HTERT RPE-1 (cell line): ENCODE results near the gene SLC25A36.

Source experiments
- in situ Hi-C: fragments of 300-500 bp; cut with MboI; formaldehyde crosslinking; loops from 4 replicates; pipeline ENCODE4 v1.14.3; 2020; ENCODE audit warnings: low sequenced_read_pairs

SLC25A36 gene

DNA sequence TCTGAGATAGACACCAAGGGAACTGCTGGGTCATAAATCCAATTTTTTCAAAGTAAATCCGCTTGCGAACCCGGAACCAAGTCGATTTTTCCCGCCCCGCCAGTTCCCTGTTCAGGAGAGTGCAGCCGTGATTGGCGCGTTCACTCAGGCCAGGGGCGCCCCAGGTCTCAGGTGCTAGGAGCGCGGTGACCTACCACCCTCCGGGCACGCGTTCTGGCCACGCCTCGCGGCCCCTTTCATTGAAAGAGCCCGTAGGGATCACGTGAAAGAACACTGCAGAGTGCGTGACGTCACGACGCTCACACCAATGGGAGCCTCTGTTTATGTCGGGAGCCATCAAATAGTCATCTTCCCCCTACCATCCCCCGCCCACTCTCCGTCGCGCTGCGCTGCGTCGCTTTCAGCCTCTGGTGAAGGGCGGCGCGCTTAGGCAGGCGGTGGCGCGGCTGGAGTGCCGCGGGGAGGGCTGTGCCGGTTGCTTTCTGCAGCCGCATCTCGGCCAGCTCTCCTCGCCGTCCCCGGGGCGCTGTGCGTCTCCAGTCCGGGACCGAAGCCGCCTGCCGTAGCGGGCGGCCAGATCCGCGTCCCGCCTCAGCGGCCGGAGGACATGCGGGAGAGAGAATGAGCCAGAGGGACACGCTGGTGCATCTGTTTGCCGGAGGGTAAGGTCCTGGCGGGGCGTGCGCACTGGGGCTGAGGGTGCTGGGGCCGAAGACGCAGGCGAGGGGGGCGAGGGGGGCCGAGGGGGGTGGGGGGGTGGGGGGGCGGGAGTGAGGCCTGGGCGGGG, at the start of gene SLC25A36:
SLC25A36 (plus strand) TSS at position 403 of the 787 bp plus-strand sequence; CDS start at position 622, 219 bp downstream.
- in situ Hi-C loops, result no loop called here

DNA sequence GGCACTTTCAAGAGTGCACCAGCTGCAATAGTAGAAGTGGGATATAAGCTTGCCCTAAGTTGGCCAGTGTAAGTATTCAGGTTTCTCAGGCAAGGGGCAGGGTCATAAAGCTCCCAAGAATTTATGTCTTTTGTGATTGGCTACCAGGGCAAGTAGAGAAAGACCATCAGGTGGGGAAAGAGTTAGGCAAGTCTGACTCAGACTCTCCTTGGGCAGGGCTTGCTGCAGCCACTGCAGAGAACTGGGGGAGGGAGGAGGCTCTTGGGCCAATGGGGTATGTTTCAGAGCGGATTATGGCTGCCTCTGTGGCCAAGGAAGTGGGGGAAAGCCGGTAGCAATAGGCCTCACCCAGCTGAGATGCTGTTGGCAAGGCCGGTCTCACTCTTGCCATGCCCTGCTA, 44.6 kb upstream of the SLC25A36 start:
- in situ Hi-C loops, result no loop called here

DNA sequence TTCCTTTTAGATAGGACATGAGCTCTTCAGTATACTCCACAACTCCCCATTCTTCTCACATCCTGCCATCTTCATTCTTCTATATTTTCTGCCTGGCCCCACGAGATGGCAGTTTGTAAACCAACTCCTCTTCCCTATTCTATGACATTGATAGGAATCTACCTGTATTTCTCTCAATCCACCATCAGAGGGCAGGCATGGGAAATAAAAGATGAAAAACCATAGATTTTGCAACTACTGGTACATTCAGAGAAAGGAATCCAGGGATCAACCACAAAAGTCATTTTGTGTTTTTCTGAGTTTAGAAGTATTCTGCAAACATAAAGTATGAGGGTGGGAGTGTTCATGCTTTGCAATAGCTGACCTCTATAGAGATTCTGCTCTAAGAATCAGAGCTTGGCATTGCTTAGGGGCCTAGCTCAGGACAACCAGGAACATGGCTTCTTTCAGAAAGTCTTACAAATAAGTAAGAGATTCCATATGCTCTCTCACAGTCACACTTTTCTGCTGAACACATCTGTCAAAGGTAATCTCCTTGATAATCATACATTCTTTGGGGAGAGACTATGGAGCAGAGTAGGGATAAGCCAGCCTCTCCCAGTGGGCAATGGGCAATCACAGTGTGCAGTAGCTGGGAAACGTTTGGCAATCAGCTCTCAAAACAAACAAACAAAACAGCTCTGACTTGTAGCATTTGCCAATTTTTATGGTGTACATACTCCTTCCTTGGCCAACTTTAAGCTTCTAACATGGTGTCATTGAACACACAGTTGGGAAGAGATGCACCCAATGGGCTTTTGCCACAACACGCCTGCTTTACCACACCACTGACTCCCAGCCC, 43.1 kb upstream of the SLC25A36 start:
- in situ Hi-C loops, result no loop called here

DNA sequence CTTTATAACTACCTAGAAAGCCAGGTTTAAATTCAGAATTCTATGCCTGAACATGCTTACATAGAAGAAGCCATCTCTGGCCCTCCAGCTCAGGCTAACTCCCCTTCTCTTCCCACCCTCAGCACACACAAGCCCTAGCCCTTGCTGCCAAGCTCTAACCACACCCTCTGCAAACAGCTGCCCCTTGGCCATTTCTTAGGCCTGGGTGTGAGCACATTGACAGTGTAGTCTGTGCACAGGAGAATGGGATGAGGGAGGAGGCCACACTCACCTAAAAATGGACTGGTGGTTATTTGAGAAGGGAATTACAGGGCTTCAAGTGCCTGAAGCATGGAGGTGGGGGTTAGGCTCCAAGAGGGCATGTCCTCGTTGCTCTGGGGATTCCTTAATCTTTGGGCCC, 42.3 kb upstream of the SLC25A36 start:
- in situ Hi-C loops, result no loop called here

GRCh38 chr3:140902791-140903190, 38.8 kb upstream of the SLC25A36 start:
- in situ Hi-C loops, result no loop called here

GRCh38 chr3:140903196-140903595, 38.4 kb upstream of the SLC25A36 start:
- in situ Hi-C loops, result no loop called here

DNA sequence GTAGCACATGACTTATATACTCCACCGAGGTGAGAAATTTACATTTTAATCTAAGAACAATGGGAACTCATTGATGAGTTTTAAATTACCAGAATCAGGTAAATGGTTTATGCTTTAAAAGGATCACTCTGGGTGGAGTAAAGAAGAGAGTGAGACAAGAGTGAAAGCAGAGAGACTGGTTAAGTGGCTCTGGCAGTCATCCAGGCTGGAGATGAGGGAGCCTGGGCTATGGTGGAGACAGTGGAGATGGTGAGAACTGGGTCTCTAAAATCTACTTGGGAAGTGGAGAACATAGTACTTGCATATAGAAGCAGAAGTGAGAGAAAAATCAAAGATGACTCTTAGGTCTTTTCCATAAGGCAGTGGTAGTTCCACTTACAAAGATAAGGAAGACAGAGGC, 37.1 kb upstream of the SLC25A36 start:
- in situ Hi-C loops, result no loop called here

GRCh38 chr3:140905559-140905958, 36.1 kb upstream of the SLC25A36 start:
- in situ Hi-C loops, result no loop called here

- in situ Hi-C loops, result no loop called here
Observed at GRCh38 chr3:140906785-140907184, 34.9 kb upstream of the SLC25A36 start.

DNA sequence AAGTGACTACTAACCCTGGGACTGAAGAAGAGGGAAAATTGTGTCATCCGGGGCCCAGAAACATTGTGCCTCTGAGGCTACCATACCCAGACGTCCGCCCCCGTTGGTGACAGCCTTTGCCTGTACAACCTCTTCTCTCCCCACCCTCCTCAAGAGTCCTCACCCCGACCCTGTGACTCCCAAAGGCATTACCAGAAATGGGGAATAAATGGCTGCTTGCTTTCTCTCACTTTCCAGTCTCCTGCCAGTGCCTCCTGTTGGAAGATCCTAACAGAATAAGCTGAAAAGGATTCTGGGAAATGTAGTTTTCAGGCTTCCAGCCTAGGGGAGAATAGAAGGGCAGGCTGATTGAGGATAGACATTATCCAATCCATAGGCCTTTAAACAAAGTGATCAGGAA, 30.8 kb upstream of the SLC25A36 start:
- in situ Hi-C loops, result no loop called here

- in situ Hi-C loops, result no loop called here
Observed at GRCh38 chr3:140911822-140912221, 29.8 kb upstream of the SLC25A36 start.

DNA sequence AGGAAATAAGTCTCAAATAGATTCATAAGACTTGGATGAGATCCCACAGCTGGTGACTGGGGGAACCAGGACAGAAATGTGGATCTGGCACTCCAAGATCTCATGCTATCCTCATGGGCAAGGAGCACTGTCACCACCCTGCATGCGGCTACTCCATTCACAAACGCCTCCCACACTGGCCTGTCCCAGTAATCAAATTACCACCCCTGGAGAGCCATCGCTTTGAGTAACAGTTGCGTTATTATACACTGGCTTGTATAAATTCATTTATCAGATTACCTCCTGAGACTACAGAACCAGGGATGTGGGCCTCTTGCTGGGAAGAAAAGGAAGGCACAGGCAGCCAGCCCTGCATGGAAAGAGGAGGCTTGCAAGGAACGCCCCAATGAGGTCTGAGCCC, 27.9 kb upstream of the SLC25A36 start:
- in situ Hi-C loops, result no loop called here

DNA sequence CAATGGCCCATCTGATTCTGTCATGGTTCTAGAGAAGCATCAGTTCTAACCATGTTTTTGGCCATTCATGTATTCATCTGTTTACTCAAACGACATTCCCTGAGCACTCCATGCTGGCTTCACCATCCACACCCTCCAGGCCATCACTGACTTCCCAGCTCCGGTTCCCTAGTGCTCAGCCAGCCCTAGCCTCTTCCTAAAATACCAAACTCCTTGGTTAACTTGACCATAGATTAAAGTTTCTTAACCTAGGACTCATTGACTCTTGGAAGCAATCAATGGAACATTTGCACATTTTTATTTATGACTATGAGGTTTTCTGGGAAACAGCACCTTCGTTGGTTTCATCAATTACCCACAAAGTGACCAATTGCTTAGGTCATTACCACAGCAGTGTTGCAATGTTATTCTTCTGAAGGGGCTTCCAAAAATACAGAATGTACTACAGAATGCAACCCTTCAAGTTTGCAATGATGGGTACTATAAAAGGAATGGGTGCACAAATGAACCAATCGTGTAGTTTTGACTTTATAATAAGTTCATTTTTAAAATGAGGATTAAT, 27.2 kb upstream of the SLC25A36 start:
- in situ Hi-C loops, result no loop called here

GRCh38 chr3:140916603-140917002, 25.0 kb upstream of the SLC25A36 start:
- in situ Hi-C loops, result no loop called here

DNA sequence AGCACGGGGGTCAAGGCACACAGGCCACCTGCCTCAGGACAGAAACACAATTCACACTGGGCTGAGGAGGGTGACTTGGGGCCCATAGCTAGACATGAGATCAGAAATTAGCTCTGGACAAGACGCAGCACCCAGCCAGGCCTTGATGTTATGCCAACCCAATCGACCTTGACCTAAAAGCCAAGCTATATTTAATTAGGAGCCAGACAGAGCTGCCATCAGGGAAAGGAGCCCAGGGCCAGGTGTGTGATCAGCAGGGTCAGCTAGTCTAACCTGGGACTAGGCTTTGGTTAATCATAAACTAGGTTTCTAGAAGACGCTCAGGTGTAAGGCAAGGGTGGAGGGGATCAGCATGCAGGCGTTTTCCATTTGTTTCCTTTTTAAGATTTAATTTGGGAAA, 23.9 kb upstream of the SLC25A36 start:
- in situ Hi-C loops, result no loop called here

GRCh38 chr3:140920029-140920428, 21.6 kb upstream of the SLC25A36 start:
- in situ Hi-C loops, result no loop called here

DNA sequence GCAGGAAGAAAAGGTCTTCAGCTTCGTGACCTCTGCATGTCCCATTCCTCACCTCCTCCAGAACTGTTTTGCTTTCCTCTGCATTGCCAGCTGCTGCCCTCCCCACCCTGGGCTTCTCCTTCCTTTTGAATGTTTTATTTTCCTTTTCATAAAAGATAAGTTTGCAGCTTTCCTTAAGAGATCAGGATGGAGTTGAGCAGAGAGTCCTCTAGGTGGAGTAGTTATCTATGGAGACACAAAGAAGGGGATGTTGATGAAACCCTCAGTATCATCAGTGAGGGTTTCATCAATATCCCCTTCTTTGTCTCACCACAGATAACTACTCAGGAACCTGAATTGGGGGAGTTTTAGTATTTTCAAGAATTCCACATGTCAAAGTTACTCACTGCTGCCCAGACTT, 19.0 kb upstream of the SLC25A36 start:
- in situ Hi-C loops, result no loop called here

DNA sequence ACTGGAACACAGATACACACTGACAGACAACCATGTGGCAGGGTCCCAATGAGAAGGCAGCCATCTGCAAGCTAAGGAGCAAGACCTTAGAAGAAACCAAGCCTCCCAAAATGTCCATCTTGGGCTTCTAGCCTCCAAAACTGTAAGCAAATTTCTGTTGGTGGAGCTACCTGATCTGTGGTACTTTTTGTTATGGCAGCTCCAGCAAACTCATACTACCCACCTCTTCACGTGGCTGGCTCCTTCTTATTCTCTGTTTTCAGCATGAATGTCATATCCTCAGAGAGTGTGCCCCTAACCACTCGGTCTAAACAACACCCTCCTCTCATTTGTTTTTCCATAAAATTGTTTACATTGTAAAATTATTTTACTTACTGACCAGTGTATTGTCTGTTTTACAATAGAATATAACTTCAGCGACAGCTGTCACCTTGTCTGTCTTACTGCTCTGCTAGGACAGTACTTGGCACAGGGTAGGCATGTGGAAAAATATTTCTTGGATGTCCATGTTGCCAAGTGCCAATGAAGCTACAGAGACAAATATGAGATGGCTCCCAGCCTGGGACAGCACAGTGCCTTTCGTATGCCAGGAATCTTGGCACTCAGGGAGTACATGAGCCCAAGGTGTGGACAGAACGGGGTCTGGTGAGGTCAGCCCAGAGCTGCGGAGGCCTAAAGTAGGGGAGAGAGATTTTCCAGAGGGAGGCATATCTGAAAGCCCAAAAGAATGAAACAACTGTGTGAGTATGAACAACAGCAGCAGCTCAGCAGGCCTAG, 17.4 kb upstream of the SLC25A36 start:
- in situ Hi-C loops, result no loop called here

DNA sequence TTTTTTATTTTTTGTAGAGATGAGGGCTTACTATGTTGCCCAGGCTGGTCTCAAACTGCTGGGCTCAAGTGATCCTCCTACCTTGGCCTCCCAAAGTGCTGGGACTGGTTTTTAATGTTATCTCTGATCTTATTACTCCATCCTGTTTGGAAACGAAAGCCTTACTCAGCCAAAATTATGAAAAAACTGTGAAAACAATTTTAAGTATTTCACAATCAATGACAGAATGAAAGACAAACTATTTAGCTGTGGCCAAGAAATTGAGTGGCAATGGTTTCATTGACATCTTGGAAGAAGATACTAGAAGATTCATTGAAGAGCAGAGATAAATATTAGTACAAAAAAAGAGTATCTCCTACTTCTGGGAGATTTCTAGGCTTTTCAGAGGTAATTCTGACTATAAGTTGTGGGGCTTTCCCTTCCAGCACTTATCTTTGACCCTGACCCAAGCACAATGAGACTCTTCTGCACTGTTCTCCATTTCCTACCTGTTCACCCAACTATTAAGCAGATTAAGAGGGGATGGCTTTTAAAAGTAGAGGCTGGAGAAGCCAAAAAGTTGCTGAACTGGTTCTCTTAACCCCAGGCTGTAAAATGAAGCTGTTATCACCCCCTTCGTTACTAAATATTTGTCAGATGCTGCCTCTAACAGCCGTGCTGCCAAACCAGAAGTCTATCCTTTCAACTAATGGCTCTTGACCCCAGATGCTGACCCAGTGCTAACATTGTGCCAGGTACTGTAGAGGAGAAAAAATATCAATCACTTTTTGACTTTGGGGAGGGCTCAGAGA, 14.2 kb upstream of the SLC25A36 start:
- in situ Hi-C loops, result no loop called here

GRCh38 chr3:140929446-140929845, 12.2 kb upstream of the SLC25A36 start:
- in situ Hi-C loops, result no loop called here
